SK-N-SH treated with all-trans-retinoic acid at 6 μM for 48 hours (cell line): ENCODE results near the gene GPR171.
"Not testable (repeated sequence)": the region's sequence is repeated elsewhere in the genome, so short reads cannot be mapped to it uniquely, and the experiment has no call there.

Experiments
- ATAC-seq: fragments of 200-7000 bp; cut with Tn5 transposase; 3 replicates; pipeline ENCODE4 v1.9.1; 2020; ENCODE audit warnings: mild to moderate bottlenecking, moderate library complexity
- ARNTL ChIP-seq: fragments of 450-650 bp; formaldehyde crosslinking; IDR thresholded peaks from 2 replicates; pipeline ENCODE4 v1.5.0; 2020; ENCODE audit warnings: low read depth, mild to moderate bottlenecking, moderate library complexity, borderline replicate concordance
- BACH2 ChIP-seq: fragments of 250-450 bp; sonication (Bioruptor Pico); IDR thresholded peaks from 2 replicates; pipeline ENCODE4 v1.9.0; 2021; ENCODE audit warnings: mild to moderate bottlenecking, borderline replicate concordance
- CSDC2 ChIP-seq: fragments of 250-450 bp; sonication (Bioruptor Pico); IDR thresholded peaks from 2 replicates; pipeline ENCODE4 v1.5.0; 2020; ENCODE audit warnings: mild to moderate bottlenecking, moderate library complexity
- CSRNP3 ChIP-seq: fragments of 250-450 bp; sonication (Bioruptor Pico); IDR thresholded peaks from 2 replicates; pipeline ENCODE4 v1.5.1; 2021; ENCODE audit warnings: mild to moderate bottlenecking, moderate library complexity
- ESRRG ChIP-seq: fragments of 250-450 bp; sonication (Bioruptor Pico); IDR thresholded peaks from 2 replicates; pipeline ENCODE4 v1.6.1; 2021; ENCODE audit warnings: mild to moderate bottlenecking
- GLIS3 ChIP-seq: fragments of 250-450 bp; sonication (Bioruptor Pico); IDR thresholded peaks from 2 replicates; pipeline ENCODE4 v1.5.0; 2020; ENCODE audit warnings: mild to moderate bottlenecking, moderate library complexity
- ISL1 ChIP-seq: fragments of 250-450 bp; sonication (Bioruptor Pico); IDR thresholded peaks from 2 replicates; pipeline ENCODE4 v2.1.2; 2022; ENCODE audit warnings: mild to moderate bottlenecking, moderate library complexity
- OSR1 ChIP-seq: fragments of 250-450 bp; sonication (Bioruptor Pico); IDR thresholded peaks from 2 replicates; pipeline ENCODE4 v1.8.0; 2022; ENCODE audit warnings: moderate library complexity, mild to moderate bottlenecking, inconsistent platforms
- RARB ChIP-seq: fragments of 250-450 bp; sonication (Bioruptor Pico); IDR thresholded peaks from 2 replicates; pipeline ENCODE4 v1.8.0; 2021; ENCODE audit warnings: mild to moderate bottlenecking, moderate library complexity
- SNAI2 ChIP-seq: fragments of 250-450 bp; sonication (Bioruptor Pico); IDR thresholded peaks from 2 replicates; pipeline ENCODE4 v1.5.0; 2020; ENCODE audit warnings: mild to moderate bottlenecking, moderate library complexity
- TCF4 ChIP-seq: fragments of 250-450 bp; sonication (Bioruptor Pico); IDR thresholded peaks from 2 replicates; pipeline ENCODE4 v1.8.0; 2021; ENCODE audit warnings: mild to moderate bottlenecking, moderate library complexity, borderline replicate concordance
- ZC3H10 ChIP-seq: fragments of 250-450 bp; sonication (Bioruptor Pico); IDR thresholded peaks from 2 replicates; pipeline ENCODE4 v1.5.1; 2021; ENCODE audit warnings: mild to moderate bottlenecking, moderate library complexity
- ZFP30 ChIP-seq: fragments of 450-650 bp; formaldehyde crosslinking; IDR thresholded peaks from 2 replicates; pipeline ENCODE4 v1.5.0; 2022; ENCODE audit warnings: mild to moderate bottlenecking, moderate library complexity
- ZNF565 ChIP-seq: fragments of 450-650 bp; formaldehyde crosslinking; conservative IDR thresholded peaks from 2 replicates; pipeline ENCODE4 v1.5.0; 2020; ENCODE audit warnings: low read depth, mild to moderate bottlenecking, moderate library complexity
- ZNF70 ChIP-seq: fragments of 450-650 bp; formaldehyde crosslinking; IDR thresholded peaks from 2 replicates; pipeline ENCODE4 v1.5.0; 2020; ENCODE audit warnings: mild to moderate bottlenecking, moderate library complexity
- ZNF8 ChIP-seq: fragments of 450-650 bp; formaldehyde crosslinking; IDR thresholded peaks from 2 replicates; pipeline ENCODE4 v1.5.0; 2020; ENCODE audit warnings: mild to moderate bottlenecking, moderate library complexity
- TF ChIP-seq, protein P1 (sequence below): fragments of 250-450 bp; sonication (Bioruptor Pico); IDR thresholded peaks from 2 replicates; pipeline ENCODE4 v1.8.0; 2021; ENCODE audit warnings: low read depth, mild to moderate bottlenecking, moderate library complexity, borderline replicate concordance
- TF ChIP-seq, protein P2 (sequence below): fragments of 250-450 bp; sonication (Bioruptor Pico); IDR thresholded peaks from 2 replicates; pipeline ENCODE4 v1.5.1; 2020; ENCODE audit warnings: low read depth, mild to moderate bottlenecking, moderate library complexity
- TF ChIP-seq, protein P3 (sequence below): fragments of 250-450 bp; sonication (Bioruptor Pico); IDR thresholded peaks from 2 replicates; pipeline ENCODE4 v1.8.0; 2020; ENCODE audit warnings: mild to moderate bottlenecking, moderate library complexity, borderline replicate concordance

Gene GPR171, protein sequence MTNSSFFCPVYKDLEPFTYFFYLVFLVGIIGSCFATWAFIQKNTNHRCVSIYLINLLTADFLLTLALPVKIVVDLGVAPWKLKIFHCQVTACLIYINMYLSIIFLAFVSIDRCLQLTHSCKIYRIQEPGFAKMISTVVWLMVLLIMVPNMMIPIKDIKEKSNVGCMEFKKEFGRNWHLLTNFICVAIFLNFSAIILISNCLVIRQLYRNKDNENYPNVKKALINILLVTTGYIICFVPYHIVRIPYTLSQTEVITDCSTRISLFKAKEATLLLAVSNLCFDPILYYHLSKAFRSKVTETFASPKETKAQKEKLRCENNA

GRCh38 chr3:151203051-151203420 lies at the start of gene GPR171:
GPR171 (minus strand) TSS chr3:151203216; CDS start chr3:151199386, 3,830 bp downstream.
- TF ChIP-seq ZC3H10 (CRISPR knock-in tag) = no peak
- TF ChIP-seq OSR1 (CRISPR knock-in tag) = no peak
- TF ChIP-seq BACH2 (CRISPR knock-in tag) = no peak
- no peak for TF ChIP-seq ISL1 (CRISPR knock-in tag)
- no peak for TF ChIP-seq CSRNP3 (CRISPR knock-in tag)
- TF ChIP-seq, protein P1, sequence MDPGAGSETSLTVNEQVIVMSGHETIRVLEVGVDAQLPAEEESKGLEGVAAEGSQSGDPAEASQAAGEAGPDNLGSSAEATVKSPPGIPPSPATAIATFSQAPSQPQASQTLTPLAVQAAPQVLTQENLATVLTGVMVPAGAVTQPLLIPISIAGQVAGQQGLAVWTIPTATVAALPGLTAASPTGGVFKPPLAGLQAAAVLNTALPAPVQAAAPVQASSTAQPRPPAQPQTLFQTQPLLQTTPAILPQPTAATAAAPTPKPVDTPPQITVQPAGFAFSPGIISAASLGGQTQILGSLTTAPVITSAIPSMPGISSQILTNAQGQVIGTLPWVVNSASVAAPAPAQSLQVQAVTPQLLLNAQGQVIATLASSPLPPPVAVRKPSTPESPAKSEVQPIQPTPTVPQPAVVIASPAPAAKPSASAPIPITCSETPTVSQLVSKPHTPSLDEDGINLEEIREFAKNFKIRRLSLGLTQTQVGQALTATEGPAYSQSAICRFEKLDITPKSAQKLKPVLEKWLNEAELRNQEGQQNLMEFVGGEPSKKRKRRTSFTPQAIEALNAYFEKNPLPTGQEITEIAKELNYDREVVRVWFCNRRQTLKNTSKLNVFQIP (CRISPR knock-in tag) = no peak
- no peak for TF ChIP-seq RARB
- no peak for TF ChIP-seq TCF4 (CRISPR knock-in tag)
- no peak for TF ChIP-seq SNAI2 (CRISPR knock-in tag)
- no peak for TF ChIP-seq ARNTL (CRISPR knock-in tag)
- TF ChIP-seq, protein P2, sequence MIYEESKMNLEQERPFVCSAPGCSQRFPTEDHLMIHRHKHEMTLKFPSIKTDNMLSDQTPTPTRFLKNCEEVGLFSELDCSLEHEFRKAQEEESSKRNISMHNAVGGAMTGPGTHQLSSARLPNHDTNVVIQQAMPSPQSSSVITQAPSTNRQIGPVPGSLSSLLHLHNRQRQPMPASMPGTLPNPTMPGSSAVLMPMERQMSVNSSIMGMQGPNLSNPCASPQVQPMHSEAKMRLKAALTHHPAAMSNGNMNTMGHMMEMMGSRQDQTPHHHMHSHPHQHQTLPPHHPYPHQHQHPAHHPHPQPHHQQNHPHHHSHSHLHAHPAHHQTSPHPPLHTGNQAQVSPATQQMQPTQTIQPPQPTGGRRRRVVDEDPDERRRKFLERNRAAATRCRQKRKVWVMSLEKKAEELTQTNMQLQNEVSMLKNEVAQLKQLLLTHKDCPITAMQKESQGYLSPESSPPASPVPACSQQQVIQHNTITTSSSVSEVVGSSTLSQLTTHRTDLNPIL (CRISPR knock-in tag) = no peak
- TF ChIP-seq ZNF8 (CRISPR knock-in tag) = no peak
- ATAC-seq = no peak

DNA sequence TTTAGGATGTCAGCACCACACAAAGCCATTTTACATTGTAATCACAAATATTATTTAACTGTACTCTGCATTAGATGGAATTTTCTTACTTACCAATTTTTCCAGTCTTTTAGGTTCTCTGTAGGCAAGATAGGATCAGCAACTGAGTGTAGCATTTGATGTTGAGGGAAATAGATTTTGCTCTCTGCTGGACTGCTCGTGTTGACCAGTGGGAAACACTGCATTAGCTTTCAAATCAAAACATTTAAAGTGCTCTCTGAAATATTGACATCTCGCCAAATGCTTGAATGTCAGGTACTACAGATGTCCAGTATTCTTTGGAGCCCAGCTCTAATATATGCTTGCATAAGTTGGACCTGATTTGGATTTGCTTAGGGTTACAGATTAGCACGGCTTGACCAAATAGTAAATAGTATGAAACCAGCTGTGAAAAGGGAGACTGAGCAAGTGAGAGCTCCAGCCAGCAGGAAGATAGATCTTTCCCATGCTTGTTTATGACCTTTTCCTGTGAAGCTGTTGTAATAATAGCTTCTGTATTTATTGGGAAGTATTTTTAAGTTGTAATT lies 45.8 kb upstream of the GPR171 start:
- TF ChIP-seq ARNTL (CRISPR knock-in tag) = no peak
- TF ChIP-seq, protein P3, sequence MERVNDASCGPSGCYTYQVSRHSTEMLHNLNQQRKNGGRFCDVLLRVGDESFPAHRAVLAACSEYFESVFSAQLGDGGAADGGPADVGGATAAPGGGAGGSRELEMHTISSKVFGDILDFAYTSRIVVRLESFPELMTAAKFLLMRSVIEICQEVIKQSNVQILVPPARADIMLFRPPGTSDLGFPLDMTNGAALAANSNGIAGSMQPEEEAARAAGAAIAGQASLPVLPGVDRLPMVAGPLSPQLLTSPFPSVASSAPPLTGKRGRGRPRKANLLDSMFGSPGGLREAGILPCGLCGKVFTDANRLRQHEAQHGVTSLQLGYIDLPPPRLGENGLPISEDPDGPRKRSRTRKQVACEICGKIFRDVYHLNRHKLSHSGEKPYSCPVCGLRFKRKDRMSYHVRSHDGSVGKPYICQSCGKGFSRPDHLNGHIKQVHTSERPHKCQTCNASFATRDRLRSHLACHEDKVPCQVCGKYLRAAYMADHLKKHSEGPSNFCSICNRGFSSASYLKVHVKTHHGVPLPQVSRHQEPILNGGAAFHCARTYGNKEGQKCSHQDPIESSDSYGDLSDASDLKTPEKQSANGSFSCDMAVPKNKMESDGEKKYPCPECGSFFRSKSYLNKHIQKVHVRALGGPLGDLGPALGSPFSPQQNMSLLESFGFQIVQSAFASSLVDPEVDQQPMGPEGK (CRISPR knock-in tag) = no peak
- TF ChIP-seq, protein P2 (CRISPR knock-in tag) = no peak
- TF ChIP-seq, protein P1 (CRISPR knock-in tag) = no peak
- no peak for TF ChIP-seq SNAI2 (CRISPR knock-in tag)
- no peak for TF ChIP-seq ZNF70 (CRISPR knock-in tag)
- no peak for TF ChIP-seq OSR1 (CRISPR knock-in tag)
- TF ChIP-seq RARB = no peak
- no peak for TF ChIP-seq ESRRG (CRISPR knock-in tag)
- no peak for TF ChIP-seq CSDC2 (CRISPR knock-in tag)
- no peak for TF ChIP-seq ZFP30 (CRISPR knock-in tag)
- no peak for TF ChIP-seq ZNF565 (CRISPR knock-in tag)
- TF ChIP-seq GLIS3 (CRISPR knock-in tag) = no peak
- no peak for ATAC-seq

- not testable (repeated sequence) for ATAC-seq
These were observed 39.0 kb upstream of the GPR171 start for GRCh38 chr3:151242006-151242405.
